ENCODE data around the gene RRAS.

DNA sequence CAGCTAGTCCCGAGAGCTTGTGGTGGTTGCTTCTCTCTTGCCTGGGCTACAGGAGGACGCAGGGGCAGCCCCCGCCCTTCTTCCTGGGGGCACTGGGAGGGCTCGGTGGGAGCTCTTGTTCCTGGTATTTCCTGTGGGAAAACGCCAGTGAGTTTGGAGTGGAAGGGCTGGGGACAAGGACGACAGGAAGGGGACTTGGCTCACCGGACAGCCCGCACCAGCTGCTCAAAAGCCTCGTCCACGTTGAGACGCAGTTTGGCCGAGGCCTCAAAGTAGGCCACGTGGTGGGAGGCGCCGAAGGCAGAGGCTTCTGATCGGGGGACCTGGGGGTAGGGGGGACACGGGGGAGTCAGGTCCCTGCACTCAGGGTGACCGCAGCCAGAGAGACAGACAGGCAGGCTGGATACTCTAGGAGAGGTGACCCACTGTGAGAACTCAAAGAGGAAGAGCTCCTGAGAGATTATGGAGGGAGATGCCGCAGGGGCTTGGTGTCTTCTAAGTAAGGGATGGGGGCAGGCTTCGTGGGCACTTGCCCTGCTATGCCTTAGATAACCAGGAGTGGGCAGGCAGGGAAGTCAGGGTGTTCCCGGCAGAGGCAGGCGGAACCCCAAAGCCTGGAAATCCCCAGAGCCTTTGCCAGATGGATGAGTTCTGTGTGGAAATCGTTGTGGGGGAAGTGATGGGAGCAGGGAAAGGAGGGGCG, 4.3 kb downstream of the RRAS start:
- TF ChIP-seq CTCF (IDR thresholded peaks at IDR 0.05) (no peak), POLR2A (IDR thresholded peaks at IDR 0.05) (no peak)
